ENCODE results near the gene ZNF530.

The ZNF530 gene

GRCh38 chr19:57643734-57644133, 44.0 kb downstream of the ZNF530 start:
- TF ChIP-seq CTCF (IDR thresholded peaks at IDR 0.05; ENCODE audit: insufficient read depth, low read length) (no peak), POLR2AphosphoS5 (IDR thresholded peaks at IDR 0.05; ENCODE audit: low read depth) (no peak), REST (IDR thresholded peaks at IDR 0.05; ENCODE audit: insufficient replicate concordance, low read depth) (no peak), SPI1 (IDR thresholded peaks at IDR 0.05; ENCODE audit: borderline replicate concordance, low read depth) (no peak), GABPA (IDR thresholded peaks at IDR 0.05; ENCODE audit: low read depth) (no peak)
- Histone ChIP-seq H3K27ac (replicated peaks) (no peak overlapping the region), H3K27me3 (ENCODE audit: insufficient read depth, poor library complexity, severe bottlenecking) (no peaks in the 10 kb centered on the region)

GRCh38 chr19:57648331-57649003, 48.8 kb downstream of the ZNF530 start:
- no peak for TF ChIP-seq POLR2AphosphoS5 (IDR thresholded peaks at IDR 0.05; ENCODE audit: low read depth)
- TF ChIP-seq REST (IDR thresholded peaks at IDR 0.05; ENCODE audit: insufficient replicate concordance, low read depth) = no peak
- TF ChIP-seq CTCF (IDR thresholded peaks at IDR 0.05; ENCODE audit: insufficient read depth, low read length) = no peak
- TF ChIP-seq GABPA (IDR thresholded peaks at IDR 0.05; ENCODE audit: low read depth) = no peak
- no peak for TF ChIP-seq SPI1 (IDR thresholded peaks at IDR 0.05; ENCODE audit: borderline replicate concordance, low read depth)
- no peak for DNase-seq (ENCODE audit: low read depth in 1 of 2, low spot score in 1 of 2)
- no peak overlapping the region for H3K4me3 ChIP-seq (replicated peaks; ENCODE audit: insufficient read depth, low read length)
- H3K27me3 ChIP-seq (ENCODE audit: insufficient read depth, poor library complexity, severe bottlenecking) = no peaks in the 10 kb centered on the region
- H3K27ac ChIP-seq (replicated peaks) = no peak overlapping the region

More at GRCh38 chr19:57643734-57644133, 44.0 kb downstream of the ZNF530 start:
- DNase-seq (ENCODE audit: low read depth in 1 of 2, low spot score in 1 of 2) = no peak
- no peak overlapping the region for H3K4me3 ChIP-seq (replicated peaks; ENCODE audit: insufficient read depth, low read length)

- Histone ChIP-seq H3K27ac (replicated peaks) (no peak overlapping the region), H3K4me3 (replicated peaks; ENCODE audit: insufficient read depth, low read length) (no peak overlapping the region), H3K27me3 (ENCODE audit: insufficient read depth, poor library complexity, severe bottlenecking) (no peaks in the 10 kb centered on the region)
- DNase-seq (ENCODE audit: low read depth in 1 of 2, low spot score in 1 of 2) = no peak
- TF ChIP-seq CTCF (IDR thresholded peaks at IDR 0.05; ENCODE audit: insufficient read depth, low read length) (no peak), GABPA (IDR thresholded peaks at IDR 0.05; ENCODE audit: low read depth) (no peak), SPI1 (IDR thresholded peaks at IDR 0.05; ENCODE audit: borderline replicate concordance, low read depth) (no peak), REST (IDR thresholded peaks at IDR 0.05; ENCODE audit: insufficient replicate concordance, low read depth) (no peak), POLR2AphosphoS5 (IDR thresholded peaks at IDR 0.05; ENCODE audit: low read depth) (no peak)
These were observed 51.9 kb downstream of the ZNF530 start for GRCh38 chr19:57651654-57651996.

Data from HL-60 (cell line).